Upper lobe of right lung (tissue), 1 donor: ENCODE data around the gene PPFIBP2. TPM values are rescaled to one million over a fixed set of nuclear protein-coding genes. Genes with fewer than 3 reads are reported as not detected.
A peak's percentile ranks its signal among the peaks of the same experiment; 100 is the strongest.

Experiments
- ATAC-seq: fragments of 200-7000 bp; cut with Tn5 transposase; one replicate; pipeline ENCODE4 v1.9.1; 2020; ENCODE audit warnings: mild to moderate bottlenecking, moderate library complexity
- DNase-seq: peaks from one replicate; pipeline ENCODE4 v3.0.0-alpha.2; 2020
- H3K27ac ChIP-seq: fragments of 200-600 bp; one replicate; pipeline ENCODE4 v1.8.0; 2022
- H3K27me3 ChIP-seq: fragments of 200-600 bp; one replicate; pipeline ENCODE4 v1.8.0; 2022; ENCODE audit warnings: mild to moderate bottlenecking
- H3K36me3 ChIP-seq: fragments of 200-600 bp; one replicate; pipeline ENCODE4 v1.8.0; 2022
- H3K4me1 ChIP-seq: fragments of 200-600 bp; one replicate; pipeline ENCODE4 v1.8.0; 2022
- H3K4me3 ChIP-seq: fragments of 200-600 bp; one replicate; pipeline ENCODE4 v1.8.0; 2022; ENCODE audit warnings: mild to moderate bottlenecking
- H3K9me3 ChIP-seq: fragments of 200-600 bp; one replicate; pipeline ENCODE4 v1.8.0; 2022
- CTCF ChIP-seq: fragments of 200-600 bp; IDR thresholded peaks from one replicate; pipeline ENCODE4 v1.8.0; 2022; ENCODE audit warnings: antibody characterized with exemption
- intact Hi-C: fragments of 100-400 bp; cut with DNase I; formaldehyde crosslinking; loops from one replicate; pipeline ENCODE4 v1.11.0; 2022
- total RNA-seq: library from RNA; stranded (reverse); fragmentation: NEBNext Ultra II Directional; extraction: Animal tissue kit (Norgen Biotek cat#: 25700); gene quantifications from one replicate; pipeline ENCODE4 v1.2.1, GENCODE V29; 2021
- donor health status: DM: no; HTN: yes; CAD: no; lungs with severe emphysema.

The PPFIBP2 gene
- total RNA-seq, 1 donor from 2014 or later = 26.8 TPM

- Histone ChIP-seq H3K27me3 (no peaks in the 10 kb centered on the region), H3K27ac (no peak overlapping the region), H3K9me3 (no peaks in the 10 kb centered on the region), H3K36me3 (no peaks in the 10 kb centered on the region), H3K4me1 (peaks cover 23% of the 10 kb centered on the region), H3K4me3 (no peak overlapping the region)
- DNase-seq = no peak
- ATAC-seq = no peak
- no peak for TF ChIP-seq CTCF
- intact Hi-C loops = no loop called here
These were observed 3.8 kb upstream of the PPFIBP2 start for GRCh38 chr11:7509966-7510365.

- no peak overlapping the region for H3K4me3 ChIP-seq
- intact Hi-C loops = no loop called here
- no peak for TF ChIP-seq CTCF
- no peak for ATAC-seq
- H3K27ac ChIP-seq = no peak overlapping the region
- H3K27me3 ChIP-seq = no peaks in the 10 kb centered on the region
- peaks cover 26% of the 10 kb centered on the region for H3K4me1 ChIP-seq
- no peak for DNase-seq
- no peaks in the 10 kb centered on the region for H3K36me3 ChIP-seq
- no peaks in the 10 kb centered on the region for H3K9me3 ChIP-seq
These were observed 2.4 kb upstream of the PPFIBP2 start for GRCh38 chr11:7511401-7511800.

GRCh38 chr11:7512525-7513233 lies 1.1 kb upstream of the PPFIBP2 start:
- no peaks in the 10 kb centered on the region for H3K27me3 ChIP-seq
- H3K4me1 ChIP-seq = peaks cover 26% of the 10 kb centered on the region
- peak overlapping the region; percentile 85 for H3K27ac ChIP-seq
- DNase-seq (peak; percentile 85), ATAC-seq (peak; percentile 65)
- peak overlapping the region; percentile 67 for H3K4me3 ChIP-seq
- TF ChIP-seq CTCF = no peak
- intact Hi-C loops = no loop called here
- no peaks in the 10 kb centered on the region for H3K36me3 ChIP-seq
- H3K9me3 ChIP-seq = no peaks in the 10 kb centered on the region

GRCh38 chr11:7514099-7514591 lies 346 bp downstream of the PPFIBP2 start:
- Histone ChIP-seq H3K27ac (peak overlapping the region; percentile 85), H3K27me3 (no peaks in the 10 kb centered on the region), H3K4me3 (peak overlapping the region; percentile 67), H3K4me1 (peaks cover 26% of the 10 kb centered on the region), H3K9me3 (no peaks in the 10 kb centered on the region), H3K36me3 (no peaks in the 10 kb centered on the region)
- ATAC-seq (peak; percentile 12), DNase-seq (no peak)
- no peak for TF ChIP-seq CTCF
- intact Hi-C loops = no loop called here

GRCh38 chr11:7515447-7515886 lies 1.7 kb downstream of the PPFIBP2 start:
- intact Hi-C loops = no loop called here
- Histone ChIP-seq H3K9me3 (no peaks in the 10 kb centered on the region), H3K4me1 (peaks cover 26% of the 10 kb centered on the region), H3K27ac (no peak overlapping the region), H3K4me3 (no peak overlapping the region), H3K36me3 (no peaks in the 10 kb centered on the region), H3K27me3 (no peaks in the 10 kb centered on the region)
- ATAC-seq (no peak), DNase-seq (no peak)
- TF ChIP-seq CTCF = no peak
